OCI-LY3 (cell line): ENCODE data around the gene JAM3.
A peak's percentile ranks its signal among the peaks of the same experiment; 100 is the strongest.

Experiments used
- CTCF ChIP-seq: fragments of 200-600, 300-600 bp; sonication (generic); IDR thresholded peaks from 2 replicates; pipeline ENCODE4 v1.5.1; 2014; ENCODE audit warnings: antibody characterized with exemption, low read length, low read depth
- EZH2phosphoT487 ChIP-seq: fragments of 200-600 bp; shearing (Covaris generic); IDR thresholded peaks from 2 replicates; pipeline ENCODE4 v1.6.1; 2018; ENCODE audit warnings: antibody characterized with exemption, mixed run types, low read depth

GRCh38 chr11:134030853-134031252 lies 38.0 kb upstream of the JAM3 start:
- peak; percentile 19 for TF ChIP-seq CTCF
- TF ChIP-seq EZH2phosphoT487, result no peak
